Sciatic nerve (tissue), 2 donors: ENCODE results near the gene GSTM3. TPM values are rescaled to one million over a fixed set of nuclear protein-coding genes. Genes with fewer than 3 reads are reported as not detected.
"Not testable (repeated sequence)": the region's sequence is repeated elsewhere in the genome, so short reads cannot be mapped to it uniquely, and the experiment has no call there.

Experiments used
- ATAC-seq: fragments of 200-7000 bp; cut with Tn5 transposase; one replicate; pipeline ENCODE4 v1.9.1; 2020; ENCODE audit warnings: mild to moderate bottlenecking, moderate library complexity
- DNase-seq: peaks from one replicate; pipeline ENCODE4 v3.0.0-alpha.2; 2020; ENCODE audit warnings: low spot score
- intact Hi-C: fragments of 100-400 bp; cut with DNase I; formaldehyde crosslinking; loops from one replicate; pipeline ENCODE4 v1.14.2; 2022
- total RNA-seq: library from RNA; stranded (reverse); fragmentation: NEBNext Ultra II Directional; extraction: Animal tissue kit (Norgen Biotek cat#: 25700); gene quantifications from one replicate; pipeline ENCODE4 v1.2.1, GENCODE V29; 2021
- donor health status: DM: no; HTN: no; CAD: no.
- donor health status: DM: no; HTN: no; CAD: no.

GSTM3 gene
- total RNA-seq, 1 donor from 2014 or later: 104 TPM

GRCh38 chr1:109749221-109749620 is 8.4 kb upstream of the GSTM3 start:
- intact Hi-C loops: no loop called here
- ATAC-seq (no peak), DNase-seq (no peak)

- intact Hi-C loops, ATAC-seq, DNase-seq: not testable (repeated sequence)
These were observed 7.5 kb upstream of the GSTM3 start for GRCh38 chr1:109748311-109748710.

GRCh38 chr1:109739738-109740614 is 862 bp downstream of the GSTM3 start:
- intact Hi-C loops: no loop called here
- peak; percentile 98 for ATAC-seq
- DNase-seq: peak; percentile 91

GRCh38 chr1:109733236-109733870 is 7.5 kb downstream of the GSTM3 start:
- DNase-seq: no peak
- ATAC-seq: no peak
- intact Hi-C loops: no loop called here

- intact Hi-C loops: no loop called here
- DNase-seq: no peak
- no peak for ATAC-seq
These were observed 8.4 kb downstream of the GSTM3 start for GRCh38 chr1:109732390-109732881.

GRCh38 chr1:109730666-109731065 is 10.2 kb downstream of the GSTM3 start:
- ATAC-seq: no peak
- intact Hi-C loops: no loop called here
- no peak for DNase-seq

- intact Hi-C loops: no loop called here
- no peak for ATAC-seq
- DNase-seq: no peak
These were observed 12.0 kb downstream of the GSTM3 start for GRCh38 chr1:109728870-109729269.

- no peak for DNase-seq
- no peak for ATAC-seq
- intact Hi-C loops: no loop called here
These were observed 14.0 kb downstream of the GSTM3 start for GRCh38 chr1:109726728-109727373.

GRCh38 chr1:109726007-109726406 is 14.8 kb downstream of the GSTM3 start:
- intact Hi-C loops: no loop called here
- ATAC-seq (no peak), DNase-seq (no peak)

- DNase-seq: no peak
- intact Hi-C loops: loop anchor here (2.0 kb wide), 1 partner anchor 57 kb away; the partner anchor contains the start of gene GSTM2
- no peak for ATAC-seq
These were observed 15.3 kb downstream of the GSTM3 start for GRCh38 chr1:109725510-109725909.

GRCh38 chr1:109724933-109725332 is 15.9 kb downstream of the GSTM3 start:
- no peak for ATAC-seq

GRCh38 chr1:109722908-109723691 is 17.7 kb downstream of the GSTM3 start:
- intact Hi-C loops: no loop called here
- ATAC-seq: no peak
- no peak for DNase-seq

More at GRCh38 chr1:109724933-109725332, 15.9 kb downstream of the GSTM3 start:
- intact Hi-C loops: loop anchor here (2.0 kb wide), 1 partner anchor 56 kb away; the partner anchor contains the start of gene GSTM2
- DNase-seq: no peak

GRCh38 chr1:109721971-109722370 is 18.9 kb downstream of the GSTM3 start:
- DNase-seq (no peak), ATAC-seq (no peak)
- intact Hi-C loops: no loop called here

GRCh38 chr1:109721042-109721441 is 19.8 kb downstream of the GSTM3 start:
- ATAC-seq (no peak), DNase-seq (no peak)
- intact Hi-C loops: no loop called here

- DNase-seq: no peak
- no peak for ATAC-seq
- intact Hi-C loops: no loop called here
These were observed 21.5 kb downstream of the GSTM3 start for GRCh38 chr1:109719337-109719837.

GRCh38 chr1:109718495-109718894 is 22.3 kb downstream of the GSTM3 start:
- DNase-seq: no peak
- intact Hi-C loops: no loop called here
- ATAC-seq: no peak

- intact Hi-C loops: no loop called here
- ATAC-seq (no peak), DNase-seq (no peak)
These were observed 23.1 kb downstream of the GSTM3 start for GRCh38 chr1:109717729-109718128.

- peak; percentile 59 for ATAC-seq
- no peak for DNase-seq
- intact Hi-C loops: no loop called here
These were observed 24.2 kb downstream of the GSTM3 start for GRCh38 chr1:109716570-109717090.
